ENCODE measurements around the gene P4HA2. TPM values are rescaled to one million over a fixed set of nuclear protein-coding genes. Genes with fewer than 3 reads are reported as not detected.

P4HA2 gene
- total RNA-seq, 1 donor from 2014 or later, result 38.5 TPM

DNA sequence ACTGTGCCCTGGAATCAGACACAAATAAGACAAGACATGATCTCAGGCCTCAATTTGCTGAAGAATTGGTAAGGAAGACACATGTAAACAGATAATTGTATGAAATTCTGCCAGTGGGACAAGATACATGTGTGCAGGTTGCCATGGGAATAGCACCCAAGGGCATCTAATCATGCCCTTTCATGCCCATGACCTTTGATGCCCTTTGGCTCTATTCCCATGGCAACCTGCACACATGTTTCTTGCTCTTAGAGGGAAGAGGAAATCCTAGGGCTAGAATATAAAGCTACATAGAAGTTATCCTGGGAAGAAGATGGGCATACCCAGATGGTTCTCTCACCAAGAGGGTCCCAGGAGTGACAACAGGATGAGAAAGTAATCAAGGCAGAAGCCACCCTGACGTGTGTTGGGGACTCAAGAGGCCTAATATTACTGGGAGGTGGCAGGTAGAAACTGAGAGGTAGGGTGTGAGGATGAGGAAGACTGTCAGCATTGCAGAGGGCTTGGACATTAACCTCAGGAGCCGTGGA, 34.4 kb downstream of the P4HA2 start:
- Mint-ChIP-seq H3K36me3 (peaks cover 19% of the 10 kb centered on the region), H3K27me3 (no peaks in the 10 kb centered on the region), H3K27ac (no peak overlapping the region), H3K4me1 (ENCODE audit: unreplicated experiment) (peaks cover 4% of the 10 kb centered on the region), H3K4me3 (no peak overlapping the region), H3K9me3 (no peaks in the 10 kb centered on the region)
- TF ChIP-seq, protein P1, sequence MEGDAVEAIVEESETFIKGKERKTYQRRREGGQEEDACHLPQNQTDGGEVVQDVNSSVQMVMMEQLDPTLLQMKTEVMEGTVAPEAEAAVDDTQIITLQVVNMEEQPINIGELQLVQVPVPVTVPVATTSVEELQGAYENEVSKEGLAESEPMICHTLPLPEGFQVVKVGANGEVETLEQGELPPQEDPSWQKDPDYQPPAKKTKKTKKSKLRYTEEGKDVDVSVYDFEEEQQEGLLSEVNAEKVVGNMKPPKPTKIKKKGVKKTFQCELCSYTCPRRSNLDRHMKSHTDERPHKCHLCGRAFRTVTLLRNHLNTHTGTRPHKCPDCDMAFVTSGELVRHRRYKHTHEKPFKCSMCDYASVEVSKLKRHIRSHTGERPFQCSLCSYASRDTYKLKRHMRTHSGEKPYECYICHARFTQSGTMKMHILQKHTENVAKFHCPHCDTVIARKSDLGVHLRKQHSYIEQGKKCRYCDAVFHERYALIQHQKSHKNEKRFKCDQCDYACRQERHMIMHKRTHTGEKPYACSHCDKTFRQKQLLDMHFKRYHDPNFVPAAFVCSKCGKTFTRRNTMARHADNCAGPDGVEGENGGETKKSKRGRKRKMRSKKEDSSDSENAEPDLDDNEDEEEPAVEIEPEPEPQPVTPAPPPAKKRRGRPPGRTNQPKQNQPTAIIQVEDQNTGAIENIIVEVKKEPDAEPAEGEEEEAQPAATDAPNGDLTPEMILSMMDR (conservative IDR thresholded peaks at IDR 0.05), result no peak
- DNase-seq (ENCODE audit: extremely low spot score, unreplicated experiment), result no peak

DNA sequence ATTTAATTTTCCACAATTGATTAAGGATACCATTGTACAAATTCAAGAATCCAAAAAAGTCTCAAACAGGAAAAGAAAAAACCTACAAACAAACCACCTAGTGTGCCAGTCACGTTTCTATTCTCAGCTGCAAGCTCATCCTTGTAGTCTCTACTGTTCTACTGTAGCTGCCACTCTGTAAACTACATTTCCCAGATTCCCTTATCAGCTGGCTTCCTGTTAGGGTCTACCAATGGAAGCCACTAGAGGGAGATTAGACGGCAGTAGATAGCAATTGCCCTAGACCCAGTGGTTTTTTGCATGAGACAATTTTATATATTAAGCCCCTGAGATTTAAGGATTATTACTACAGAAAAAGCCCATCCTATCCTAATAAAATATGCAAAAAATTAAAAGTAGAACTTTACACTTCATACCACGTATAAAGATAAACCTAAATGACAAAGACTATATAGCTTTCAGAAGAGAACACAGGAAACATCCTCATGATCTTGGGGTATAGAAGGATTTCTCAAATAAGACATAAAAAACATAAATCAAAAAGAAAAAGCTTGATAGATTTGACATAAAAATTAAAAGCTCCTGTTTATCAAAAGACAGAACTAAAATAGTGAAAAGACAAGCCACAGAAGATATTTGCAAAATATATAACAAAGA, 37.4 kb downstream of the P4HA2 start:
- TF ChIP-seq, protein P1 (conservative IDR thresholded peaks at IDR 0.05), result peak; percentile 87
- H3K9me3 Mint-ChIP-seq, result no peaks in the 10 kb centered on the region
- DNase-seq (ENCODE audit: extremely low spot score, unreplicated experiment), result no peak
- H3K4me1 Mint-ChIP-seq (ENCODE audit: unreplicated experiment), result peaks cover 4% of the 10 kb centered on the region
- no peak overlapping the region for H3K4me3 Mint-ChIP-seq
- no peak overlapping the region for H3K27ac Mint-ChIP-seq
- no peaks in the 10 kb centered on the region for H3K27me3 Mint-ChIP-seq
- H3K36me3 Mint-ChIP-seq, result peaks cover 9% of the 10 kb centered on the region

DNA sequence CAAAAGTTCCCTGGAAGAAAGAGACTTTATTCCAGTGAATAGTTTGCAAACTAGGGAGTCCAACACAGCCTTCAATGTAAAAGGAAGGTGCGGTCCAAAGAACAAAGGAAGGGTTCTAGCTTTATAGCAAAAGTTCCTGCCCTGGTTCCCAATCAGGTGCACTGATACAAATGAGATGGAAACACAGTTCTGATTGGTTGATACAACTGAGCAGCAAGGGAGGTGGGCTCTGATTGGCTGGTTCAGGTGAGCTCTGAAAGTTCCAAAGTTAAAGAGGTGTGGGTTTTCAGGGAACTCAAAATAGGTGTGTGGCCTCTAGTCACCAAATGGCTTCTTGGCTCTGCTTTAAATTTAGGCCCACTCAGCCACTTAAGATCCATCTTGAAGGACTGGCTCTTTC, 43.1 kb downstream of the P4HA2 start:
- Mint-ChIP-seq H3K36me3 (no peaks in the 10 kb centered on the region), H3K4me3 (no peak overlapping the region), H3K27me3 (no peaks in the 10 kb centered on the region), H3K9me3 (peaks cover 4% of the 10 kb centered on the region), H3K27ac (no peak overlapping the region), H3K4me1 (ENCODE audit: unreplicated experiment) (peaks cover 3% of the 10 kb centered on the region)
- TF ChIP-seq, protein P1 (conservative IDR thresholded peaks at IDR 0.05), result no peak
- DNase-seq (ENCODE audit: extremely low spot score, unreplicated experiment), result no peak

DNA sequence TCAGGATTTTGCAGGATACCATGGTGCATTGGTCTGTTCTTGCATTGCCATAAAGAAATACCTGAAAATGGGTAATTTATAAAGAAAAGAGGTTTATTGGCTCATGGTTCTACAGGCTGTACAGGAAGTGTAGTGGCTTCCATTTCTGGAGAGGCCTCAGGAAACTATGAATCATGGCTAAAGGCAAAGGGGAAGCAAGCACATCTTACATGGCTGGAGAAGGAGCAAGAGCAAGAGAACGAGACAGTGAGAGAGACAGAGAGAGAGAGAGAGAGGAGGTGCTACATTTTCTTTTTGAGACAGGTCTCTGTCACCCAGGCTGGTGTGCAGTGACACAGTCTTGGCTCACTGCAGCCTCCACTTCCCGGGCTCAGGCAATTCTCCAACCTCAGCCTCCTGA, 43.9 kb downstream of the P4HA2 start:
- TF ChIP-seq, protein P1 (conservative IDR thresholded peaks at IDR 0.05), result no peak
- no peak for DNase-seq (ENCODE audit: extremely low spot score, unreplicated experiment)
- H3K9me3 Mint-ChIP-seq, result peaks cover 4% of the 10 kb centered on the region
- no peak overlapping the region for H3K4me3 Mint-ChIP-seq
- no peaks in the 10 kb centered on the region for H3K27me3 Mint-ChIP-seq
- H3K36me3 Mint-ChIP-seq, result no peaks in the 10 kb centered on the region
- peaks cover 3% of the 10 kb centered on the region for H3K4me1 Mint-ChIP-seq (ENCODE audit: unreplicated experiment)
- H3K27ac Mint-ChIP-seq, result no peak overlapping the region

DNA sequence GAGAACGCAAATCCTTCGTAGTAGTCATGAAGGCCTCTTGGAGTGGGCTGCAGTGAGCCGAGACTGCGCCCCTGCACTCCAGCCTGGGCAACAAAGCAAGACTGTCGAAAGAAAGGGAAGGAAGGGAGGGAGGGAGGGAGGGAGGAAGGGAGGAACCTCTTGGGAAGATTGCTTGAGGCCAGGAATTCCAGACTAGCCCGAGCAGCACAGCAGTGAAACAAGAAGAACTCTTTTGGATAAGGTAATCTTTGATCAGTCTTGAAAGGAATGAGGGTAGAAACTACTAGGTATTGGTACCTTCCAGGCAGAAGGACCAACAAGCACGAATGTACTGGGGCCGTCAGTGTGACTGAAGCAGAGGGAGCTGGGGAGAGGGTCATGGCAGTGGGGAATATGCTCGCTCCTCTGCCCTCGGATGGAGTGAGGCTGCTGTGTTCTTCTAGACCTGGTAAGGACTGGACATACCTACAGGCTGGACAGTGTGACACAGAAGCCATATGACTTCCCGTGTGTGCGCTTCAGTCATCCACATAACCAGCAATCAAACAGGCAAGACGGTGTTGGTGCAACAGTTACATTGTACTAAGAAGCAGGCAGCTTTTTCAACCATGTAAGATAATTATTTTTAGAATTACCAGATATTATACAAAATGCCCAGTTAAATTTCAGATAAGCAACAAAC, 45.2 kb downstream of the P4HA2 start:
- TF ChIP-seq, protein P1 (conservative IDR thresholded peaks at IDR 0.05), result no peak
- Mint-ChIP-seq H3K4me3 (no peak overlapping the region), H3K27ac (no peak overlapping the region), H3K4me1 (ENCODE audit: unreplicated experiment) (peaks cover 3% of the 10 kb centered on the region), H3K27me3 (no peaks in the 10 kb centered on the region), H3K9me3 (peaks cover 4% of the 10 kb centered on the region), H3K36me3 (no peaks in the 10 kb centered on the region)
- no peak for DNase-seq (ENCODE audit: extremely low spot score, unreplicated experiment)
